ENCODE measurements around the gene PTTG1IP.

PTTG1IP gene

GRCh38 chr21:44862869-44863685, 10.4 kb downstream of the PTTG1IP start:
- TF ChIP-seq CTCF (conservative IDR thresholded peaks at IDR 0.05) (no peak), ZFX (IDR thresholded peaks at IDR 0.05) (no peak)
- H3K27ac ChIP-seq: no peak overlapping the region

- H3K27ac ChIP-seq: peak overlapping the region; percentile 48
- TF ChIP-seq CTCF (conservative IDR thresholded peaks at IDR 0.05): no peak
- TF ChIP-seq ZFX (IDR thresholded peaks at IDR 0.05): no peak
These were observed 14.7 kb downstream of the PTTG1IP start for GRCh38 chr21:44858791-44859190.

- peak overlapping the region; percentile 48 for H3K27ac ChIP-seq
- TF ChIP-seq ZFX (IDR thresholded peaks at IDR 0.05): no peak
- no peak for TF ChIP-seq CTCF (conservative IDR thresholded peaks at IDR 0.05)
These were observed 15.2 kb downstream of the PTTG1IP start for GRCh38 chr21:44858291-44858690.

GRCh38 chr21:44857127-44857892, 16.2 kb downstream of the PTTG1IP start:
- H3K27ac ChIP-seq: no peak overlapping the region
- TF ChIP-seq CTCF (conservative IDR thresholded peaks at IDR 0.05) (no peak), ZFX (IDR thresholded peaks at IDR 0.05) (no peak)

- H3K27ac ChIP-seq: no peak overlapping the region
- TF ChIP-seq CTCF (conservative IDR thresholded peaks at IDR 0.05) (no peak), ZFX (IDR thresholded peaks at IDR 0.05) (no peak)
These were observed 17.4 kb downstream of the PTTG1IP start for GRCh38 chr21:44856131-44856530.

- no peak overlapping the region for H3K27ac ChIP-seq
- TF ChIP-seq CTCF (conservative IDR thresholded peaks at IDR 0.05) (no peak), ZFX (IDR thresholded peaks at IDR 0.05) (no peak)
These were observed 17.9 kb downstream of the PTTG1IP start for GRCh38 chr21:44855572-44855971.

Measured in C4-2B (cell line).